HG03439 (cell line): Measurements from ENCODE around the gene NDRG3.
A peak's percentile ranks its signal among the peaks of the same experiment; 100 is the strongest.

Experiments used
- ATAC-seq: cut with Tn5 transposase; IDR thresholded peaks from one replicate; pipeline ENCODE4 v1.9.1; 2021; ENCODE audit warnings: mild to moderate bottlenecking, moderate library complexity; ENCODE audit not compliant: unreplicated experiment

The NDRG3 gene

DNA sequence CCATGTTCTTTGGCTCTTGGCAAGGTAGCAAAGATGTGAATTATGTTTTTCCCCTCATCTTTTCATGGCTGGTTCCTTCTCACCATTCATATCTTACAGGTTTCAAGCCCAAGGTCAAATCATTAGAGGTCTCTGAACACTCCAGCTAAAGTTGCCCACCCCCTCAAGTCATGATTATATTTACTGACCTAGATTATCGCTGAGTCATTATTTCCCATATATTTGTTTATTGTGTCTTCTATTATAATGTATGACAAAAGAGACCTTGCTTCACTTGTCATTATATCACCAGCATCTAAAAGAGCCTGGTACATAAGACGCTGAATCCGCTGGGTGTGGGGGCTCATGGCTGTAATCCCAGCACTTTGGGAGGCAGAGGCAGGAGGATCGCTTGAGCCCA lies 15.2 kb upstream of the NDRG3 start:
- no peak for ATAC-seq

DNA sequence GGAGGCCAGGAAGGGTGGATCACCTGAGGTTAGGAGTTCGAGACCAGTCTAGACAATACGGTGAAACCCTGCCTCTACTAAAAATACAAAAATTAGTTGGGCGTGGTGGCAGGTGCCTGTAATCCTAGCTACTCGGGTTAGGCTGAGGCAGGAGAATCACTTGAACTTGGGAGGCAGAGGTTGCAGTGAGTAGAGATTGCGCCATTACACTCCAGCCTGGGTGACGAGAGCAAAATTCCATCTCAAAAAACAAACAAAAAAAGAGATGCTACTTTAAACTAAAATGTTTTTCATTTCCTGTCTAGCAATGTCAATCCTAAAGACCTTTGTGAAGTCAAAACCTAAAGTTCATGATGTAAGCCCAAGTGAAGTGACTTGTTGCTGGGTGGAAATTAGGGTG lies 14.8 kb upstream of the NDRG3 start:
- no peak for ATAC-seq

DNA sequence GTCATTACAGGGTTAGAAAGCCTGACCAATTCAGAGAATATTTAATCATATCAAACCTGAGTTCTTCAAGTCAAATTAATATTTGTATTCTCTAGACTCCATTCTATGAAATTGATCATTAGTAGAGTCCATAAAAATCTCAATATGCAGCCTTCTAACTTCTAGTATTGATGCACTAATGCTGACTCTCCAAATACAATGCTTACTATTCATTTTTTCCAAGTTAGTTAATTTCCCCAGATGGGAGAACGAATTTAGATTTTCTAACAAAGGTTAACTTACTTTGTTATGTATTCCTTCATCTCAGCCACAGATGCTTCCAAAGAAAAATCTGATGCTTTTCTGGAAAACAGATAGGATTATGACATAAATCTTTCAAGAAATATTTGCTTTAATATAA lies 12.4 kb upstream of the NDRG3 start:
- no peak for ATAC-seq

DNA sequence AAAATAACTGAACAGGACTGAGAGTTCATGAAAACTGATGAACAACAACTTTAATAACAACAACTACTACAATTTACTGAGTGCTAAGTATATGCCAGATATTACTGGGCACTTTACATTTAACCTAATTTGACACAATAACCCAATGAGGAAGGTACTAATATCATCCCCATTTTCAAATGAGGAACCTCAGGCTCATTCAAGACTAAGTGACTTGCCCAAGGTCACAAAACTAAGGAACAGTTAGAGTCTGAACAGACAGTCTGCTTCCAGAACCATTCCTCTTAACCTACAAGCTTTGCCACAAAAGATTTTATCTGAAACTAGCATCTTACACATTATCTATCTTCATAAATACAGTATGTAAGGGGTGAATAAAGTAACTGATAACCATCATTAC lies 10.6 kb upstream of the NDRG3 start:
- ATAC-seq = no peak

DNA sequence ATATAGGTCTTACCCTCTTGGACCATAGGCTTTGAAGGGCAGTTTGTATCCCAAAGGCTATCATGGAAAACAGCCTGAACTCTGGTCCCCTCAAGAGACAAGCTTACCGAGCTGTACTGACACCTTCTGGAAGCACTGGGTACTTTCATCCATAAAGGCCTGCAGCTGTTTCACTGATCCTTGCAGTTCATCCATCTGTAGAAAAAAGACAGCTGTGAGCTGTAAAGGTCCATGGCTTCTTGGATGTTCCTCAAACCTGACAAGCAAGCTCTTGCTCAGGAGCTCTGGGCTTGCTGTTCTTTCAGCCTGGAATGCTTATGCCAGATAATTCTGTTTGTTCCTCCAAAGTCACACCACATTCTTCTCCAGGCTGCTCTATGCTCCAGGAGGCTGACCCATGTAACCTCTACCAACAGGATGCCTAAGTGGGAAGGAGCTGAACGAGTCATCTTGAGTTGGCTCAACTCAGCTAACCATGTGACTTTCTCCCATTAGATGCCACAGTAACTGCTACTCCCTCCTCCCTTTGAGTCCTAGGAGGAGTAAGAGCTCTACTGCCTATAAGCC lies 8.8 kb upstream of the NDRG3 start:
- ATAC-seq = no peak

DNA sequence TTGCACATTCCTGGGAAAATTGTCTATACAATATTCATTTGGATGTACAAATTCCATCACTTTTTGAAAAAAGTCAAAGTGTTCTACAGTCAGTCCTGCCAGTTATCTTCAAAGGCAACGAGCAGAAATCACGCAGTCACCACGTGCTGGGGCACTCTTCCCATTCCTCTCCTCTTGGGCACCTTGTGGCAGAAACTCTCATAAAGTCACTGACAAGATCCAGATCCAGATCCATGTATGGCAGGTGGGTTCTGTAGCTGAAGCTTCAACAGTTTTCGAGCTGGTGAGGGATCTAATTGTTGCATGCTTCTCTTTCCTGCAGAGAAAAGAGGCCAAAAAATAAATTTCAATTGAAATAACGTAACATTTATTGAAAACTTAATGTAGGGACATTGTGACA lies 6.7 kb upstream of the NDRG3 start:
- ATAC-seq = no peak

DNA sequence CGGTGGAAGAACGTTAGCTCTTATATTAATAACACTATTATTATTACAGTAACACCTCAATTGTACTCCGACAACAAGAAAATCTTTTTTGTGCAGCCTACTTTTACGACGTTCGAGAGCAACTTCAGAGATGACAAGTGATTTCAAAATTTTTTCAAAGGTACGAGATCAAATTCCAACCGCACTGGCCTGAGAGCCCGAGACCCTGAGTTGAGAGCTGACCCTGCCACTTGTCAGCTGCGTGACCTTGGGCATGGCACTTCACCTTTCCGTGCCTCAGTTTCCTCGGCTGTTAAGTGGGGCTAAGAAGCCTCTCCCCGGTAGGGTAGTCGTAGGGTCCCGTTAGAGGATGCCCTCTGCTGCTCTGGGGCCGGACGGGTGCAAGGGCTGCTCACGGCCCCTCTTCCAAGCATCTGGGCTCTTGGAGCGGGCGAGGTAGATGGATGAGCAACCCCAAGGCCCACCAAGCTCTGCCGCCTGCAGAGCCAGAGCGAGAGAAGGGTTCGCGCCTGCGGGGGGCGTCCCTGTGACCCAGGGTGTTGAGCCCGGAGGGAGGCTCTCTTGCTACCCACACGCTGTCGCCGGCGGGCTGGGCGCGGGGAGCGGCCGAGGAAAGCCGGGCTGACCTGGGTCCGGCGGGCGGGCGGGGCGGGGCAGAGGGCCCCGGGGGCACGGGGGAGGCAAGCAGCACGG lies 510 bp downstream of the NDRG3 start:
- peak; percentile 43 for ATAC-seq

DNA sequence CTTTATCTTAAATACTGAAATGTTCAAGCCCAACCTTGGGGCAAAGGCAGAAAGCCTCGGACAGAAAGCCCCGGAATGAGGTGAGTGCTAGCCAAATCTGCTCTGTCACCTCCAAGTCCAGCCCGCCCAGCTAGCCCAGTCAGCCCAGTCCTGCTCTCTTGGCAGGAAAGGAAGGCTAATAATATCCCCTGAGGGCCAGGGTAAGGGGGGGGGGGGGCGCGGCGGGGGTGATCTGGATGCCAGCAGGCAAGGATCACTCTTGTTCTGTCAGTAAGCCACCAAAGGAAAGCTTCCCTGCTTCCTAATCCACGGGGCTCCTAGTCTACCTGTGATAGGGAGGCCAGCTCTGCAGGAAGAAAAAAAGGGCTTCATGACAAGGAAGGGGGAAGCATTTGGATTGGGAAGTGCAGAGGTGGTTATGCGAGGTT lies 1.1 kb downstream of the NDRG3 start:
- no peak for ATAC-seq

DNA sequence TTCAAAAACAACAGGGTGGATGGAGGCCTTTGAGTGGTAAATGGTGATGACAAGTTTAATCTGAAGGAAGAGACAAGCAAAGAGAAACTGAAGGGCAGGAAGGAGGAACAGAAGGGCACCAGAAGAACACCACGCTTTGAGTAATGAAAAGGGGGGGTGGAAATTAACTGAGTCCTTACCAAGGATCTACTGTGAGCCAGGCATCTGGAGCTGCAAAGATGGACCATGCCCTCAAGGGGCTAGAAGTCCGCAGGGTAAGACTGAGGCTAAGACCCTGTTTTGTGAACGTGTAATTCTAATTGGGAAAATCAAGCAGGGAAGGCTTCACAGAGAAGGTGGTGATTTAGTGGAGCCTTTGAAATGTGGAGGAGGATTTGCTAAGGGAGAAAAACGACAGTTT lies 1.6 kb downstream of the NDRG3 start:
- no peak for ATAC-seq

DNA sequence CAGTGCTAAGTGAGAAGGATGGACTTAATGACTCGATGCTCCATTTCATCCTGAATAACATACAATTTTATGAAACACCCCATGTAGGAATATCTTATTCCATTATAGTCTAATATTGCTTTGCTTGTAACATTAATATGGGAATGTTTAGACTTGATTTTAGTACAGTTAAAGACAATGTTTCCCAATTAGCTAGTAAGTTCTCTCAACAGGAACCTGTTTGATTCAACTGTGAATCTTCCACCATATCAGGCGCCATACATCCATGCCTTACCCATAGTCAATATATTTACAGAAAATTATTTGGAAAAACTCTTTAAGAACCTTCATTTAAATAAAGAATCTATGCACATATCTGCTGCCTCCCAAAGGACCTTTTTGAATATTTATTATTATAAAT lies 3.3 kb downstream of the NDRG3 start:
- ATAC-seq = no peak

DNA sequence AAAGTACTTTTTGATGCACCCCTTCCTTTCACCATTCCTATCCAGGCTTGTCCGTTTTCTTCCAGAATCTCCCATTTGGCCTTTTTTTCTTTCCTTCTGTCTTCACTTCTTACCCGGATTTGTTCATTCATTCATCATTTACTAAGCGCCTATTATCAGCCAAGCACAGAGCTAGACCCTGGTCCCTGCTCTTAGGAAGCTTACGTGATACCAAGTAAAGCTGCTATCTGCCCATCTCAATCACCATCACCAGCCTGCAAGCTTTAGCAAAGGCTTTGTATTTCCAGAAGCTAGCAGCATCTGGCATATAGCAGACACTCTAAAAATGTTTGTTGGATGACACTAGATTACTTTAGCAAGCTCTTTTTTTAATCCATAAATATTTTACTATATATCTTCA lies 4.8 kb downstream of the NDRG3 start:
- ATAC-seq = no peak

DNA sequence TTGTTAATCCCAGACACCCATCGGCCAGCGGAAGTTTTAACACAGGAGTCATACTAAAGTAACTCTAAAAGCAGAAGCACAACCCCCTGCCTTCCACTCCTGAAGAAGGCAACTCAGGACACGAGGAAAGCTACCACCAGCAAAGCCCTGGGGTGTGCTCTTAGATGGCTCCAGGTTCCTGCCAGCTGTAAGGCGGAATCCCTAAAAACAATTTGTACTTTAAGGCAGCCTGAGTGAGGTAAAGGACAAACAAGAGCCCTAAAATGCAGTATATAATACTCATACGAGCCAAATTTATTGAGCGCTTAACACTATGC lies 8.7 kb downstream of the NDRG3 start:
- ATAC-seq = no peak

DNA sequence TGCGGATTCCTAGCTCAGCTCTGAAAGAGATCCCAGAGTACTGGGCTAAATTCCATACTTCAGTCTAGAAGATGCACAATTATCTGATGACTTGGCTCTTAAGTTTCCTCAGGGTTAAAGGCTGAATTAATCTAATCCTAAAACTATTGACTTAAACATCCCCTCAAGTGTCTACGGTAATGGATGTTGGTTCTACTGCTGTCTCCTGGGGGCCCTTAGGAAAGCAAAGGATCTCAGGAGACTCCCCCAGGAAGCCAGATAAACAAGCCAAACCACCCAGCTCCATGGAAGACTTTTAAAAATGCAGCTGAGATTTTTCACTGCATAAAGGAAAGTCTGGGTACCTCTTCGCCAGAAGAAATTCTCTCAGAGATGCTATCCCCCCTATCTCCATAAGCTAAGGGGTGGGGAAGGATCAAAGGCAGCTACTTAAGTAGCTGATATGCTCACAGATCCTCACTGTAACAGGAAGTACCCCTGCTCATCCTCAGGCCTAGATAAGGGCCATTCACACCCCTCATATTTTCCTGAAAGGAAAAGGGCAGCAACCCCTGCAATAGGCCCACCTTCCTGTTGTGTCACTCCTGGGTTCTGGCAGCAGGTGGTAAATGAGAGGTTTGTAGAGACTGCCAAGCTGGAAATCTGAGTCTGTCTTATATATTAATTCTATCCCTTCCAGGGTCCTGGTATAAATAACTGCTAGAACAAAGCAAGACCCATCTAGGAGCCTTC lies 9.3 kb downstream of the NDRG3 start:
- ATAC-seq = no peak

DNA sequence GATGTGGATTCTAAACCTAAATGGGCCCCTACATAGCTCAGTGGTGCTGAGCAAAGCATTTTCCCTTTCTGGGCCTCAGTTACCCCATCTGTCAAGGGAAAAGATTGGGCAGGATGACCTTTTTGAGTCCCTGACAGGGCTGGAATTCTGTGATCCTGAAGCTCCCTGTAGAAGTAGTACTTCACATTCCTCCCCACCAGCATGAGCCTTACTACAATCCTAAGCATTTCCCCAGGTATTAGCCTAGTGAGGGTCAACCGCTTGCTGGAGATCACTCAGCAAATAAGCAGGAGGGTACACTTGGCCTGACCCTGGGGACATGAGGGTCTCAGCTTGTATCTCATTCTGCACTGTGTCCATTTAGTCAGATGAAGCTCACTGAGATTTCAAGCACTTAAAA lies 13.4 kb downstream of the NDRG3 start:
- ATAC-seq = no peak

DNA sequence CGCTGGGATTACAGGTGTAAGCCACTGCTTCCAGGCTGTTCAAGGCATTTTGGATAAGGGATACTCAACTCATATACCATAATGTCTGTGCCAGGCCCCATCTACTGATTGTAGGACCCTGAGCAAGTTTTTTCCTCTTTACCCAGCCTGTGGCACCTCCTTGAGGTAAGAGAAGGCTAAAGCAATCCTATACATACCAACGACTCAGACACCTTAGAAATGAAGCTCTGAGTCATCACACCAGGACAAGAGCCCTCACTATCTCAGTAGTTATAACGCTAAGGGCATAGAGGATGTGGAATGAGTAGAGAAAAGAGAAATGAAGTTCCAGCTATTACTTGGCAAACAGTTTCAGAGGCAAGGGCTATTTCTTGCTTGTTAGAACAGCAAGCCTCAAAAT lies 16.9 kb downstream of the NDRG3 start:
- no peak for ATAC-seq

DNA sequence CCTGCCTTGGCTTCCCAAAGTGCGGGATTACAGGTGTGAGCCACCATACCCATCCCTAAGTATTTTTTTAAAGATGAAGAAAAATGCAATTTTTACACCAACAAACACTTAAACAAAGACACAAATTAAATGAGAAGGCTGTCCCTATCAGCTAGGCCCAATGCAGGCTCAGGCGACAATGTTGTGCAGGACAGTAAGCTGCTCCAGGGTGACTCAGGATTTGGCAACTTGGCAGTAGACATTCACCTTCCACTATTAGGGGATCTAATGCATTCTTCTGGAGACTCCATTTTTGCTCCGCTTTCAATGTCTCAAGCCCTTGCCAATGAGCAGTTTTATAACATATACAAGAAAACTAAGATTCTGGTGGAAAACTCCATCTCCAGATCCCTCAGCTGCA lies 19.7 kb downstream of the NDRG3 start:
- no peak for ATAC-seq

DNA sequence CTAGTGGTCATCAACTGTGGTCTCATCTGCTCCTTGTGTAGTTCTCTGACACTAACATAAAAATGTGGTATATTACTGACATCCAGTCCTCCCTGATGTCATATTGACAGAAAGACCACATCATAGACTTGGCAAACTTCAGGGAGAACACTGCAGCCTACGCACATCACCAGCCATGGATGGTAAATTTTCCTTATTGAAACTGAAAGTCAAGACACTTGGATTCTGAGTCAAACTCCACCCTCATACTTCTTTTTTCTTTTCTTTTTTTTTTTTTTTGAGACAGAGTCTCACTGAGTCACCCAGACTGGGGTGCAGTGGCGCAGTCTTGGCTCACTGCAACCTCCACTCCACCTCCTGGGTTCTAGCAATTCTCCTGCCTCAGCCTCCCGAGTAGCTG lies 25.4 kb downstream of the NDRG3 start:
- no peak for ATAC-seq

DNA sequence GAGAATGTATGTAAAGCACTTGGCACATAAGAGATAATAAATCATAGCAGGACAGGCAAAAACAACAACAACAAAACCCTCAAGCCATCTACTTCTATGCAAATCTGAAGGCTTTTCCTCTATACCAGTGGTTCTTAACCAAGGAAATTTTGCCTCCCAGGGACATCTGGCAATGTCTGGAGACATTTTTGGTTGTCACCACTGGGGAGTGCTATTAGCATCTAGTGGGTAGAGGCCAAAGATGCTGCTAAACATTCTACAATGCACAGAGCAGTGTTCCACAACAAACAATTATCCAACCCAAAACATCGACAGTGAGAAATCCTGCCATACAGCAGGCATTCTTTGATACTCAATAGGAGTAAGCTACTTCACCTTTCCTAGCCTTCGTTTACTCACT lies 28.2 kb downstream of the NDRG3 start:
- ATAC-seq = no peak

DNA sequence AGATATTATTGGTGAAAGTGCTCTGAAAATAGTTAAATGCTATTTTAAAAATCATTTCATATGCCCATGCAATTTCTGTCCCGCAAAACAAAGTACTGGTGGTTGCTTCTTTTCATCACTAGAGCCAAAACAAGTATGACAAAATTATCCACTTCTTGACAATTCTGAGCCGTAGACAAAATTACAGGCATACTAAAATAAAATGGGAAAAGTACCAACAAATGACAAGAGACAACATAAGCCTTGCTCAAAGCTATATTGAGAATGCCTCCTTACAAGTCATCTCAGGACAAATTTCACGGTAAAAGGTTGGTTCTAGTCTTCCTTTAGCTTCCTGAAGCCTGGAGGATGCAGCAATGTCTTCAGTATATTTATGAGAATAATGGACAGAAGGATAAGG lies 28.9 kb downstream of the NDRG3 start:
- no peak for ATAC-seq

DNA sequence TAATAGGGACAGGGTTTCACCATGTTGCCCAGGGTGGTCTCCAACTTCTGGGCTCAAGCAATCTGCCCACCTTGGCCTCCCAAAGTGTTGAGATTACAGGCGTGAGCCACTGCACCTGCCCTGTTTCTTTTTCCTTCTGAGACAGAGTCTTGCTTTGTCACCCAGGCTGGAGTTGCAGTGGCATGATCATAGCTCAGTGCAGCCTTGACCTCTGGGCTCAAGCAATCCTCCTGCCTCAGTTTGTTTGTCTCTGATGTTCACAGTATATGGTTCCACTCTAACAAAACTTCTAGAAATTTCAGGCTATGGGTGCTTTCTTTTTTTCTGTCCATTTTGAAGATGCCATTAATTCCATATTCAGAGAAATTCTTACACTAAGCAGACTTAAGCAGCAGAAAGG lies 33.1 kb downstream of the NDRG3 start:
- ATAC-seq = no peak

DNA sequence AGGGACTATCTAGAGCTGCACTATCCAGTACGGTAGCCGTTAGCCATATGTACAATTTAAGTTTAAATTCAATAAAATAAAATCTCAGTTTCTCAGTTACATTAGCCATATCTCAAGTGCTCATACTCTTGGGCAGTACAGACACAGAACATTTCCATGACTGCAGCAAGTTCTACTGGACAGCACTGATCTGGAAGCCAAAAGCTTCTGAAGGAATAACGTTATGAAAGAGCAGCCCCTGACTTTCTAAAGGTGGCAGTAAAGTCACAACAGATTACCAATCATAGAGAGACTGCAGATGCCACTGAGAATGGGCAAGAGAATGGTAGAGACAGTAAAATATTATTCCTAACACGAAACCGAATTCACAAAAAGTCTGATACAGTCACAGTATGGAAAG lies 36.8 kb downstream of the NDRG3 start:
- ATAC-seq = no peak

DNA sequence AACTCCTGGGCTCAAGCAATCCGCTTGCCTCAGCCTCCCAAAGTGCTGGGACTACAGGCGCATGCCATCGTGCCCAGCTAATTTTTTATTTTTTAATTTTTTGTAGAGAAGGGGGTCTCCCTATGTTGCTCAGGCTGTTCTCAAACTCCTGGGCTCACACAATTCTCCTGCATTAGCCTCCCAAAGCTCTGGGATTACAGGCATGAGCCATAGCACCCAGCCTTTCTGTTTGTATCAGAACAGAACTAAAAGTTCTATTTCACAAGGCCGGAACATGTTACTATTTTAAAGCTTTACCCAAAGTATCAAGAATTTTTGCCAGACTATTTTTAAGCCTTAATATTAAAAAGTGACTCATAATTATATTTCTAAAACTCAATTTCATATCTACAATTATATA lies 42.4 kb downstream of the NDRG3 start:
- ATAC-seq = no peak

DNA sequence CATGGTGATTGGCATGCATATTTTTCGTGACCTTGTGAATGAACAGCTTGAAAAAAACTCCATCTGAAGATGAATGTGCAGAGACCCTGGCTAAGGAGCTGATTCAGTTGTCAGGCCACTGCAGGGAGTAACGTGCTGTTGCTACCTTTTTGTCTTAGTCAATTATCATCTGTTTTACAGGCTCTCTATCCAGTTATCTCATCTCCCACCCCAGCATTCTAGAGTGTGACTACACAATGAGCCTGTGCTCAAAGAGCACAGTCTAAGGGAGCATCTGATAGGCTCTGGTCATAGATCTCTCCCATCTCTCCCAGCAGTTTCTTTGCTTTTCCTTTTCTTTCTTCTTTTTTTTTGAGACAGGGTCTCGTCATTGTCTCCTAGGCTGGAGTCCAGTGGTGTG lies 45.5 kb downstream of the NDRG3 start:
- ATAC-seq = no peak
